ENCODE data around the gene DGKE. TPM values are rescaled to one million over a fixed set of nuclear protein-coding genes. Genes with fewer than 3 reads are reported as not detected.

Gene DGKE
- total and polyA plus RNA-seq, 2 of the 13 experiments (the other 11 are each of a cell fraction or from before 2014, with no cell fraction given): 3.2 to 5.3 TPM

- no peak for TF ChIP-seq ZNF142 (CRISPR knock-in tag; IDR thresholded peaks at IDR 0.05)
- no peak for TF ChIP-seq MBNL3 (CRISPR knock-in tag; conservative IDR thresholded peaks at IDR 0.05)
- TF ChIP-seq, protein P1, sequence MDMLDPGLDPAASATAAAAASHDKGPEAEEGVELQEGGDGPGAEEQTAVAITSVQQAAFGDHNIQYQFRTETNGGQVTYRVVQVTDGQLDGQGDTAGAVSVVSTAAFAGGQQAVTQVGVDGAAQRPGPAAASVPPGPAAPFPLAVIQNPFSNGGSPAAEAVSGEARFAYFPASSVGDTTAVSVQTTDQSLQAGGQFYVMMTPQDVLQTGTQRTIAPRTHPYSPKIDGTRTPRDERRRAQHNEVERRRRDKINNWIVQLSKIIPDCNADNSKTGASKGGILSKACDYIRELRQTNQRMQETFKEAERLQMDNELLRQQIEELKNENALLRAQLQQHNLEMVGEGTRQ (IDR thresholded peaks at IDR 0.05; ENCODE audit: low read depth, low read length): no peak
- TF ChIP-seq, protein P1 (CRISPR knock-in tag; IDR thresholded peaks at IDR 0.05; ENCODE audit: borderline replicate concordance): no peak
- peak; percentile 61; the same call in 1 of the 2 replicates for TF ChIP-seq ZNF350 (CRISPR knock-in tag; IDR thresholded peaks at IDR 0.05; ENCODE audit: borderline replicate concordance, low read depth)
- TF ChIP-seq KDM6A (CRISPR knock-in tag; IDR thresholded peaks at IDR 0.05; ENCODE audit: low read depth): no peak
- no peak for TF ChIP-seq NFKBIZ (CRISPR knock-in tag; IDR thresholded peaks at IDR 0.05)
- no peak for TF ChIP-seq ZNF30 (CRISPR knock-in tag; IDR thresholded peaks at IDR 0.05)
- no peak for TF ChIP-seq GABPB1 (CRISPR knock-in tag; IDR thresholded peaks at IDR 0.05)
- no peak for TF ChIP-seq ZNF800 (CRISPR knock-in tag; IDR thresholded peaks at IDR 0.05)
- TF ChIP-seq ARHGAP35 (CRISPR knock-in tag; IDR thresholded peaks at IDR 0.05; ENCODE audit: borderline replicate concordance): no peak
- peak; percentile 60; the same call in 1 of the 2 replicates for TF ChIP-seq HDAC1 (CRISPR knock-in tag; IDR thresholded peaks at IDR 0.05)
- TF ChIP-seq ZNF83 (CRISPR knock-in tag; IDR thresholded peaks at IDR 0.05; ENCODE audit: borderline replicate concordance): no peak
- TF ChIP-seq AGO2 (optimal IDR thresholded peaks at IDR 0.05; ENCODE audit: low read depth, low read length): no peak
- TF ChIP-seq MTF2 (CRISPR knock-in tag; IDR thresholded peaks at IDR 0.05; ENCODE audit: borderline replicate concordance): no peak
- TF ChIP-seq SRSF9 (IDR thresholded peaks at IDR 0.05; ENCODE audit: borderline replicate concordance, insufficient read depth, low read depth, low read length, poor library complexity, severe bottlenecking): no peak
- TF ChIP-seq ZNF597 (CRISPR knock-in tag; IDR thresholded peaks at IDR 0.05): no peak
These were observed 76.0 kb downstream of the DGKE start (continued) for GRCh38 chr17:56909742-56910508.

All from HepG2 (cell line).